Right lobe of liver (tissue), 4 donors: ENCODE results near the gene PINK1.

ENCODE experiments used
- POLR2A ChIP-seq: fragments of 450-650 bp; IDR thresholded peaks from one replicate; pipeline ENCODE4 v1.6.1; 2017; ENCODE audit warnings: antibody characterized with exemption, mild to moderate bottlenecking
- TF ChIP-seq, protein P1 (sequence below), 4 donors: fragments of 200-600 bp in 3 of 4; fragments of 450-650 bp in 1 of 4; IDR thresholded peaks; one replicate each; pipeline versions ENCODE4 v1.5.1 to v1.8.0; 2016 to 2022; ENCODE audit warnings: antibody characterized with exemption in 4 of 4, mild to moderate bottlenecking in 2 of 4
- donor health status: DM: no; HTN: no; CAD: no.
- donor health status: DM: no; HTN: no; CAD: no.
- donor health status: DM: no; HTN: yes; CAD: no.

GRCh38 chr1:20630729-20631128, 2.5 kb upstream of the PINK1 start:
- TF ChIP-seq, protein P1, sequence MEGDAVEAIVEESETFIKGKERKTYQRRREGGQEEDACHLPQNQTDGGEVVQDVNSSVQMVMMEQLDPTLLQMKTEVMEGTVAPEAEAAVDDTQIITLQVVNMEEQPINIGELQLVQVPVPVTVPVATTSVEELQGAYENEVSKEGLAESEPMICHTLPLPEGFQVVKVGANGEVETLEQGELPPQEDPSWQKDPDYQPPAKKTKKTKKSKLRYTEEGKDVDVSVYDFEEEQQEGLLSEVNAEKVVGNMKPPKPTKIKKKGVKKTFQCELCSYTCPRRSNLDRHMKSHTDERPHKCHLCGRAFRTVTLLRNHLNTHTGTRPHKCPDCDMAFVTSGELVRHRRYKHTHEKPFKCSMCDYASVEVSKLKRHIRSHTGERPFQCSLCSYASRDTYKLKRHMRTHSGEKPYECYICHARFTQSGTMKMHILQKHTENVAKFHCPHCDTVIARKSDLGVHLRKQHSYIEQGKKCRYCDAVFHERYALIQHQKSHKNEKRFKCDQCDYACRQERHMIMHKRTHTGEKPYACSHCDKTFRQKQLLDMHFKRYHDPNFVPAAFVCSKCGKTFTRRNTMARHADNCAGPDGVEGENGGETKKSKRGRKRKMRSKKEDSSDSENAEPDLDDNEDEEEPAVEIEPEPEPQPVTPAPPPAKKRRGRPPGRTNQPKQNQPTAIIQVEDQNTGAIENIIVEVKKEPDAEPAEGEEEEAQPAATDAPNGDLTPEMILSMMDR (IDR thresholded peaks at IDR 0.05), result no peak
- TF ChIP-seq POLR2A, result no peak
